Caco-2 (cell line): ENCODE measurements around the gene FGFRL1. TPM values are rescaled to one million over a fixed set of nuclear protein-coding genes. Genes with fewer than 3 reads are reported as not detected.
A peak's percentile ranks its signal among the peaks of the same experiment; 100 is the strongest.

Experiments used
- BruUV-seq: library from RNA; stranded (reverse); fragments of 400-500 nt; replicated peaks from 2 replicates; lab custom pipeline; 2021; lab: Mats Ljungman, UMichigan
- CTCF ChIA-PET: fragments of 300-600 bp; sonication (Branson Sonifier 250); formaldehyde crosslinking; loops from one replicate; lab custom pipeline; 2022; ENCODE audit warnings: antibody characterized with exemption; lab: Charles Lee
- POLR2A ChIA-PET: fragments of 300-600 bp; sonication (Branson Sonifier 250); formaldehyde crosslinking; loops from one replicate; lab custom pipeline; 2022; ENCODE audit warnings: antibody characterized with exemption; lab: Charles Lee
- DNase-seq, 2 experiments: peaks; one replicate each; pipeline versions ENCODE4 v3.0.0 to v3.0.0-alpha.2; 2020 to 2022
- H3K27me3 ChIP-seq: replicated peaks from 2 replicates; pipeline ENCODE4 v1.6.0; 2011; ENCODE audit warnings: low read length; ENCODE audit not compliant: control insufficient read depth, insufficient read depth
- H3K36me3 ChIP-seq: 2 replicates; pipeline ENCODE4 v1.5.1; 2011; ENCODE audit warnings: low read length; ENCODE audit not compliant: control insufficient read depth, insufficient read depth
- H3K4me1 ChIP-seq: fragments of 250-450 bp; sonication (Bioruptor Pico); 2 replicates; pipeline ENCODE4 v1.5.1; 2020; ENCODE audit warnings: mild to moderate bottlenecking
- H3K4me3 ChIP-seq: 2 replicates; pipeline ENCODE4 v1.5.1; 2011; ENCODE audit warnings: low read depth, mild to moderate bottlenecking, control low read depth, low read length
- H3K9me3 ChIP-seq: fragments of 250-450 bp; sonication (Bioruptor Pico); 2 replicates; pipeline ENCODE4 v1.5.1; 2020; ENCODE audit warnings: mild to moderate bottlenecking, moderate library complexity
- H3K27ac Mint-ChIP-seq: one replicate; pipeline ENCODE4 v1.8.0; 2022; ENCODE audit warnings: mixed read lengths; ENCODE audit not compliant: unreplicated experiment
- H3K27me3 Mint-ChIP-seq: one replicate; pipeline ENCODE4 v1.8.0; 2022; ENCODE audit warnings: mixed read lengths; ENCODE audit not compliant: insufficient read depth, unreplicated experiment
- H3K36me3 Mint-ChIP-seq: one replicate; pipeline ENCODE4 v1.8.0; 2022; ENCODE audit warnings: mild to moderate bottlenecking, mixed read lengths; ENCODE audit not compliant: insufficient read depth, unreplicated experiment
- H3K4me1 Mint-ChIP-seq: one replicate; pipeline ENCODE4 v1.8.0; 2022; ENCODE audit warnings: low read depth, mixed read lengths; ENCODE audit not compliant: unreplicated experiment
- H3K4me3 Mint-ChIP-seq: one replicate; pipeline ENCODE4 v1.8.0; 2022; ENCODE audit warnings: mild to moderate bottlenecking, moderate library complexity, mixed read lengths; ENCODE audit not compliant: unreplicated experiment
- H3K9me3 Mint-ChIP-seq: one replicate; pipeline ENCODE4 v1.8.0; 2022; ENCODE audit warnings: mixed read lengths; ENCODE audit not compliant: unreplicated experiment
- intact Hi-C: fragments of 100-400 bp; cut with micrococcal nuclease; formaldehyde crosslinking; loops from one replicate; pipeline ENCODE4 v1.10.0; 2022; ENCODE audit not compliant: unreplicated experiment
- total RNA-seq: library from RNA; stranded (reverse); gene quantifications from 2 replicates; pipeline ENCODE4 v1.2.3, GENCODE V29; 2022
- TF ChIP-seq, protein P1 (sequence below), 2 experiments: fragments of 200-600 bp in 1 of 2; IDR thresholded peaks; 1 replicate in 1 of 2; 2 replicates in 1 of 2; pipeline versions ENCODE4 v1.5.1 to v1.8.0; 2011 to 2022; ENCODE audit warnings: antibody characterized with exemption in 1 of 2, control low read depth in 1 of 2, inconsistent platforms in 1 of 2, low read depth in 1 of 2, low read length in 1 of 2, mild to moderate bottlenecking in 1 of 2, moderate library complexity in 1 of 2; ENCODE audit not compliant: insufficient read depth in 1 of 2, severe bottlenecking in 1 of 2, unreplicated experiment in 1 of 2

FGFRL1 gene
- total RNA-seq, 1 experiment from 2014 or later = 26.0 TPM

DNA sequence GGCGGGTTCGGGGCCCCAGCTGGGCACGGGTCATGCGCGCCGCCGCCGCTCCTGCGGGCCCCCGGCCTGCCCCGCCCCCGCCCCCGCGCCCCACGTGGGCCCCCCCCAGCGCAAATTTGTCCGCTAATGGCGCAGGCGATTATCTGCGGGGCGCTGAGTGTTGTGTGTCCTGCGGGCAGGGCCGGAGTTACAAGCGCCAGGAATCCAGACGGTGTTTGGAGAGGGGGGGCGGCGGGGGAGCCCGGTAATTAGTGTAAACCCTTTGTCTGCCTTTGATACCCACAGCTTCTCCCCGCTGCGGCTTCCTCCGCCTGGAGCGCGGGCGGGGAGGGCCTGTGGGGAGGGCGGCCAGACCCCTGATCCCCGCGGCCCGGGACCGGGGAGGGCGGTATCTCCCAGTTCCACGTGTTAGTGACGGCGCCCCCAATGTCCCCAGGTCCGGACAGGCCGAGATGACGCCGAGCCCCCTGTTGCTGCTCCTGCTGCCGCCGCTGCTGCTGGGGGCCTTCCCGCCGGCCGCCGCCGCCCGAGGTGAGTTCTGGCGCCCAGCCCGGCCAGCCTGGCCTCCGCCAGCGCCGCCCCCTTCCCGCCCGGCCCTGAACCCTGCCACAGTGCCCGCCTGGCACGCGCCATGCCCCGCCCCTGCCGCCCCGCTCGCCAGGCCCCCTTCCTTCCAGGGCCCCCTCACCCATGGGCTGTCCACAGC is 761 bp downstream of the FGFRL1 start:
- CTCF ChIA-PET = interaction anchor here (1.2 kb wide), 1 partner anchor 80 kb away, joined by 4 read pairs; the partner anchor contains the start of genes GAK and TMEM175
- POLR2A ChIA-PET = interaction anchor here (0.7 kb wide), 1 partner anchor 779 kb away, joined by 7 read pairs; no protein-coding TSS in a partner anchor
- Histone ChIP-seq H3K4me1 (peaks cover 13% of the 10 kb centered on the region), H3K4me3 (peak overlapping the region; percentile 44), H3K36me3 (no peaks in the 10 kb centered on the region), H3K27me3 (no peaks in the 10 kb centered on the region), H3K9me3 (no peaks in the 10 kb centered on the region)
- TF ChIP-seq, protein P1, sequence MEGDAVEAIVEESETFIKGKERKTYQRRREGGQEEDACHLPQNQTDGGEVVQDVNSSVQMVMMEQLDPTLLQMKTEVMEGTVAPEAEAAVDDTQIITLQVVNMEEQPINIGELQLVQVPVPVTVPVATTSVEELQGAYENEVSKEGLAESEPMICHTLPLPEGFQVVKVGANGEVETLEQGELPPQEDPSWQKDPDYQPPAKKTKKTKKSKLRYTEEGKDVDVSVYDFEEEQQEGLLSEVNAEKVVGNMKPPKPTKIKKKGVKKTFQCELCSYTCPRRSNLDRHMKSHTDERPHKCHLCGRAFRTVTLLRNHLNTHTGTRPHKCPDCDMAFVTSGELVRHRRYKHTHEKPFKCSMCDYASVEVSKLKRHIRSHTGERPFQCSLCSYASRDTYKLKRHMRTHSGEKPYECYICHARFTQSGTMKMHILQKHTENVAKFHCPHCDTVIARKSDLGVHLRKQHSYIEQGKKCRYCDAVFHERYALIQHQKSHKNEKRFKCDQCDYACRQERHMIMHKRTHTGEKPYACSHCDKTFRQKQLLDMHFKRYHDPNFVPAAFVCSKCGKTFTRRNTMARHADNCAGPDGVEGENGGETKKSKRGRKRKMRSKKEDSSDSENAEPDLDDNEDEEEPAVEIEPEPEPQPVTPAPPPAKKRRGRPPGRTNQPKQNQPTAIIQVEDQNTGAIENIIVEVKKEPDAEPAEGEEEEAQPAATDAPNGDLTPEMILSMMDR (IDR thresholded peaks at IDR 0.05; ENCODE audit: insufficient read depth in 1 of 2, low read depth in 1 of 2, low read length in 1 of 2, severe bottlenecking in 1 of 2, unreplicated experiment in 1 of 2) = no peak
- Mint-ChIP-seq H3K4me1 (peaks cover 6% of the 10 kb centered on the region), H3K9me3 (peaks cover 2% of the 10 kb centered on the region), H3K36me3 (peaks cover 11% of the 10 kb centered on the region), H3K4me3 (peak overlapping the region; percentile 33), H3K27ac (no peak overlapping the region), H3K27me3 (peaks cover 3% of the 10 kb centered on the region)
- intact Hi-C loops = no loop called here
- BruUV-seq = no TSS peak
- DNase-seq = peak in 1 of 2 experiments; percentile 43

- H3K9me3 ChIP-seq = no peaks in the 10 kb centered on the region
- ChIA-PET POLR2A (no interaction called here), CTCF (interaction anchor here (0.5 kb wide), 1 partner anchor 234 kb away, joined by 3 read pairs; no protein-coding TSS in a partner anchor)
- H3K9me3 Mint-ChIP-seq = no peaks in the 10 kb centered on the region
- TF ChIP-seq, protein P1 (IDR thresholded peaks at IDR 0.05; ENCODE audit: insufficient read depth in 1 of 2, low read depth in 1 of 2, low read length in 1 of 2, severe bottlenecking in 1 of 2, unreplicated experiment in 1 of 2) = no peak
- no peak overlapping the region for H3K27ac Mint-ChIP-seq
- no peak overlapping the region for H3K4me3 ChIP-seq
- H3K4me3 Mint-ChIP-seq = no peak overlapping the region
- no TSS peak for BruUV-seq
- H3K27me3 Mint-ChIP-seq = peaks cover 3% of the 10 kb centered on the region
- H3K27me3 ChIP-seq = no peaks in the 10 kb centered on the region
- no peak for DNase-seq
- H3K4me1 ChIP-seq = peaks cover 13% of the 10 kb centered on the region
- intact Hi-C loops = no loop called here
- H3K36me3 ChIP-seq = no peaks in the 10 kb centered on the region
- H3K4me1 Mint-ChIP-seq = peaks cover 6% of the 10 kb centered on the region
- peaks cover 16% of the 10 kb centered on the region for H3K36me3 Mint-ChIP-seq
Measured at GRCh38 chr4:1013225-1014073, 2.0 kb downstream of the FGFRL1 start.
